ENCODE data around the gene PPP1R14B.
A peak's percentile ranks its signal among the peaks of the same experiment; 100 is the strongest.

The PPP1R14B gene

DNA sequence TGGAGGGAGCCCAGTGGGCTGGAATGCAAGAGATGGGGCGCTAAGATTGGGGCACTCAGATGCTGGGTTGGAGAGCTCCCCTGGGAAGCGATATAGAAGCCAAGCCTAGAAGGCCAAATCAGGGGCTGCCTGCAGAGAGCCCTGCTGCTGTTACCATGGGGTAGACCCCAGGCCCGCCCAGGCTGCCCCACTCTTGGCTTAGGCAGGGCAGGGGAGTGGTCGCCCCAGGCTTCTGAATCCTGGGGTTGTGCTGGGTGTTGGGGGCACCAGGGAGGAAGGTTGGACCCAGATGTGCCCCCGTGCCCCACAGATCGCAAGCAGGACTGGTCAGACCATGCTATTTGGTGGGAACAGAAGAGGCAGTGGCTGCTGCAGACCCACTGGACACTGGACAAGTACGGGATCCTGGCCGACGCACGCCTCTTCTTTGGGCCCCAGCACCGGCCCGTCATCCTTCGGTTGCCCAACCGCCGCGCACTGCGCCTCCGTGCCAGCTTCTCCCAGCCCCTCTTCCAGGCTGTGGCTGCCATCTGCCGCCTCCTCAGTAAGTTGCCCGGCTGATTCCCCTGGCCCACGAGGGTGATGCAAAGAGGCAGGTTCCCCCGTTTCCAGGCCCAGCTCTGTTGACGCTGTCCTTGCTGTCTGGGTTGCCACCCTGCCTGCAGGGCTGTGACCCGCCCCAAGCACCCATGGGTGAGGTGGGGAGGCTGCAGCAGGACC, 36.3 kb downstream of the PPP1R14B start:
- DNase-seq (ENCODE audit: low read depth in 3 of 3), result no peak

DNA sequence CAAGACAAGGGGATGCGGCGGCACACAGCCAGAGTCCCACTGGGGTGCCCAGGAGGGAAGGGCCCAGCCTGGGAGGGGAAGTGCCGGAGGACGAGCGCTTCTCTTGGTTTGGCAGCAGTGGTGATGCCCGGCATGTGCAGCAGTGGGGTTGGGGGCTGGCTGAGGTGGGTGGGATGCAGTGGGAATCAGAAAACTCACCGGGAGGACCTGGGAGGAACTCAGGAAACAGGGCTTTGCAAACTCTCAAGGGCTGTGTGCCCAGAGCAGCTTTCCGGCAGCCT, 37.2 kb downstream of the PPP1R14B start:
- DNase-seq (ENCODE audit: low read depth in 3 of 3), result no peak

DNA sequence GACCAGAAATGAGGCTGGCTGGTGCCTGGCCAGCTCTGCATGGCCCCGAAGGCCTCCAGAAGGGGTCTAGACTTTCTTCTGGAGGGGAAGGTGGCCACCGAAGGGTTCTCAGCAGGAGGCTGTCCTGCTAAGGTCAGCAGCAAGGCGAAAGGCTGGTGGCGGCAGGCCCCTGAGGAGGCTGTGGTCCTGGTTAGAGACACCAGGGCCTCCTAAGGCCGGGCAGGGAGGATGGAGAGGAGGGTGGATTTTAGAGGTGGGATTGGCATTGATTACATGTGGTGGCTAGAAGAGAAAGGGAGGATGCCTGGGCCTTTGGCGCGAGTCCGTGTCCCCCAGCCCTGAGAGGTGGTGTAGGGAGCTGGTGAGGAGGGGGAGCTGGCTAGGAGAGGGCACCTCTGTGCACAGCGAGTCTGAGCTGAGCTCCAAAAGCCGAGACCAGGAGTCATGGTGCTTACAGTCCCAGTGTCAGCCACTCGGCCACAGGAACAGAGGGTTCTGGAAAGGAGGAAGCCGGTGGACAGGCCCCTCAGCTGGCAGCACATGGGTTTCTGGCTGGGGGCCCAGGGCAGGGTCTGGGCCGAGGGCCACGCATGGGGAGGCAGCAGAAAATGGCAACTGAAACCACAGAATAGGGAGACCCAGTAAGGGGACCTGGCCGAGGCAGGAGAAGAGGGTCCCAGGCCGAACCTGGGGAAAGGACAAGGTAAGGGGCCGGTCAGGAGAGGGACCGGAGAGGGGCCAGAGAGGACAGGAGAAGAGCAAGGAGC, 37.8 kb downstream of the PPP1R14B start:
- no peak for DNase-seq (ENCODE audit: low read depth in 3 of 3)

DNA sequence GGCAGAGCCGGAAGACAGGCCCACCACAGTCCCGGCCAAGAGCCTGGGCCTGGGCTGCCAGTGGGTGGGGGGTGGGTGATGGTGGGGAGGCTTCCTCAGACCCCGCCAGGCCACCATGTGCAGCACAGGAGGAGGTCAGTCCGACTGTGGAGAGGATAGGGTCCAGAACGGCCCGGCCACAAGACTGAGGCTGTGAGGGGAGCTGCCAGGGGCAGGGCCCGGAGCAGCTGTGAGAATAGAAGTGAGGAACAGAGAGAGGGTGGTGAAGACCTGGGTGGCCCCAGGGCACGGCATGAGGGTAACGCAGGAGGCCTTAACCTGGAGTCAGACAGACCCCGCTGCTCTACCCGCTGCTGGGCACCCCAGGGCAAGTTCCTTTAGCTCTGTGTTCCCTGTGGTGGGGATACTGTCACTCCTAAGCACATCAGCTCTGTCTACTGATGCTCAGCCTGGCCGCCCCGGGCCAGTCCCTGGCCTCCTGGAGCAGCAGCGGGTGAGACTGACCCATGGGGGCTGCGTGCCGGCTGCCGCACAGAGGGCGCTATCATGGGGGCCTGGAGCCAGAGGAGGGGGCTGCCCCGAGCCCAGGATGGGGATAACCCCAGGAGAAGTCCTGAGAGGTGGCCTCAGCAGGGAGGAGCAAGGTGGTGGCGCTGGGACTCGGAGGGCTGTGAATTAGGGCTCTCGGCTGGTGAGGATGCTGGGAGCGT, 38.5 kb downstream of the PPP1R14B start:
- DNase-seq (ENCODE audit: low read depth in 3 of 3), result no peak

DNA sequence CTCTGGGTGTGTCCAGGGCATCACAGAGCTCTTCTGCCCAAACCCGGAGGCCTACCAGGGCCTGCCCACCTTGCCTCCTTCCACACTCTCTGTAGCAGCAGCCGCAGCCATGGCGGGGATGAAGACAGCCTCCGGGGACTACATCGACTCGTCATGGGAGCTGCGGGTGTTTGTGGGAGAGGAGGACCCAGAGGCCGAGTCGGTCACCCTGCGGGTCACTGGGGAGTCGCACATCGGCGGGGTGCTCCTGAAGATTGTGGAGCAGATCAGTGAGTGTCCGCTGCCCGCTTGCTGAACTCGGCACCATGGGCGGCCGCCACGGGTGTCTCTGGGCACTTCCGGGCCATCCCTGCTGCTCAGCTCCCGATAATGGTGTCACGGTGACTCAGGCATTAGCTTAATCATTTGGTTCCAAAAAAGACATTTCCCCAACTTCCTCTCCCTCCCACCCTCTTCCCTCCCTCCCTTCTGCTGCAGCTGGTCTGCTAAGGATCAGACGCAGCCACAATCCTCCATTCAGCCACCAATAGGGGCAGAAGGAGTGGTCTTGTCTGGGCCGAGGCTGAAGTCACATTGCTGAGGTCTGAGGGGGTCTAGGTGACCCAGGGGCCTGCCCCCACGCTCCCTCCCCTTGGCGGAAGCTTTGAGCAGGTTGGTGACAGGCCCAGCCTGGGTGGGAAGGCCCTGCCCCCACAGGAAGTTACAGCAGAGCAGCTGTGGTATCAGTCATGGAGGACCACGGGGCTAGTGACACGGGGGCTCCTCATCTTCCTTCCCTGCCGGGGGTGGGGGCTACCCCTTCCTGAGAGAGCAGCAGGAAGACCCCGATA, 39.3 kb downstream of the PPP1R14B start:
- DNase-seq (ENCODE audit: low read depth in 3 of 3), result peak in 2 of 3 donors; percentile 77 to 79

DNA sequence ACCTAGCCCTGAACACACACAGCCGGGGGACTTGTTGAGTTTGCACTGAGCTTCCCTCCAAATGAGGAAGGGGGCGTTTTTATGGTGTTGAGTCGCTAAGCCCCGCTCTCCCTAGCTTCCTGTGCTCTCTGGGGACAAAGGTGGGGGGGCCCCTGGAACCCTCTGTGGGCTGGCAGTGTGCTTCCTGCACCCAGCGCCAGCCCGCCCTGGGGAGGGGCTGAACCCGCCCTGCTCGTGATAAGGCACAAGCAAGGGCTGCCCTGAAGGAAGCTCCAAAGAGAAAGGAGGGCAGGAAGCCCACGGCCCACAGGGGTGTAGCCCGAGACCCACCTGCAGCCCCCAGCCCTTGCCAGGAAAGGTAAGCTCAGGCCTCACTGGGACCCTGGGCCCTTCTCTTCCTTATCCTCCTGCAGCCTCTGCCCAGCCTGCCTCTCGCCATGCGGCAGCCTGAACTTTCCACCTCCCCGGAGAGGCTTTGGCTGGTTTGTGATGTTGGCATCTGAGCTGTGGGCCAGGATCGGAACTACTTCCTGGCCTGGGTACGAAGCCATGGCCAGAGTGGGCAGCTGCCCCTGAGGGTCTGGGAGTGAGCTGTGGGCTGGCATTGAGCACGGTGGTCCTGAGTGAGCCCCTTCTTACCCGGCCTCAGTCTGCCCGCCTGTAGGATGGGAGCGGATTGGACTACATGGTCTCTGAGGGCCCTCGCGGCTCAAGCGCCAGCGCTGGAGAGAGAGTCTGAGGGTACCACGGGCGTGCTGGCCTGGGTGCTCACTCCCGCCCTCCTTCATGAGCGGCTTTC, 40.1 kb downstream of the PPP1R14B start, which contains the start of gene FERMT3:
Gene FERMT3, plus strand, starts transcription at position 265 of the 799 bp plus-strand sequence. CDS start 644 bp downstream, outside the sequence.
- DNase-seq (ENCODE audit: low read depth in 3 of 3), result peak in 2 of 3 donors; percentile 67 to 70

DNA sequence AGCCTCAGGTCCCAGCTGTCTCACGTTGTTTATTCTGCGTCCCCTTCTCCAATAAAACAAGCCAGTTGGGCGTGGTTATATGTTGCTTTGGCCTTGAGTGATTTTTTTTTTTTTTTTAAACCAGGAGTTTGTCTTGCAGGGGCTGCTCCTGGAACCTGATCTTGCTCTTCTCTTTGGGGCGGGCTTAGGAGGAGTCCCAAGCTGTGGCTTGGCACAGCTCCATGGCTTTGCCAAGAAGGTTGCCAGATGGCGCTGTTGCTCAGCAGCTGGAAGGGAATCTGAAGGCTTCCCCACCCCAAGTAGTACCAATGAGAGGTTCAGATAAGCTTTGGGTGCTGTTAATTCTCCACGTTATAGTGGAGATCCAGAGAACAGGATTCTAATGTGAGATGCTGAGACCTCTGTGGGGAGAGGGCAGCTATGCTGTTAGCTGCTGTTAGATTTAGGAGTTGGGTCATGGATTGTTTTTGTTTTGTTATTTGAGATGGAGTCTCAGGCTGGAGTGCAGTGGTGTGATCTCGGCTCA, 42.2 kb downstream of the PPP1R14B start:
- no peak for DNase-seq (ENCODE audit: low read depth in 3 of 3)

DNA sequence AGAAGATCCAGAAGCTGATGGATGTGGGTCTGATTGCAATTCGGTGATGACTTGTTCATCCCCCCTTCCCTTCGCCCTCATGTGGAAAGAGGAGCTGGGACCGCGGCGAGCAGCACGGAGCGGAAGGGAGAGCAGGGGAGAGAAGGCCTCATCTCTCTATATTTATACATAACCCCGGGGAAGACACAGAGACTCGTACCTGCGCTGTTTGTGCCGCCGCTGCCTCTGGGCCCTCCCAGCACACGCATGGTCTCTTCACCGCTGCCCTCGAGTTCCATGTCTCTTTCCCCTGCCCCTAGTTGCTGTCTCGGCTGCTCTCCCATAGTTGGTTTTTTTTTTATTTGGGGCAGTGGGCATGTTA, 42.7 kb downstream of the PPP1R14B start:
- DNase-seq (ENCODE audit: low read depth in 3 of 3), result no peak

DNA sequence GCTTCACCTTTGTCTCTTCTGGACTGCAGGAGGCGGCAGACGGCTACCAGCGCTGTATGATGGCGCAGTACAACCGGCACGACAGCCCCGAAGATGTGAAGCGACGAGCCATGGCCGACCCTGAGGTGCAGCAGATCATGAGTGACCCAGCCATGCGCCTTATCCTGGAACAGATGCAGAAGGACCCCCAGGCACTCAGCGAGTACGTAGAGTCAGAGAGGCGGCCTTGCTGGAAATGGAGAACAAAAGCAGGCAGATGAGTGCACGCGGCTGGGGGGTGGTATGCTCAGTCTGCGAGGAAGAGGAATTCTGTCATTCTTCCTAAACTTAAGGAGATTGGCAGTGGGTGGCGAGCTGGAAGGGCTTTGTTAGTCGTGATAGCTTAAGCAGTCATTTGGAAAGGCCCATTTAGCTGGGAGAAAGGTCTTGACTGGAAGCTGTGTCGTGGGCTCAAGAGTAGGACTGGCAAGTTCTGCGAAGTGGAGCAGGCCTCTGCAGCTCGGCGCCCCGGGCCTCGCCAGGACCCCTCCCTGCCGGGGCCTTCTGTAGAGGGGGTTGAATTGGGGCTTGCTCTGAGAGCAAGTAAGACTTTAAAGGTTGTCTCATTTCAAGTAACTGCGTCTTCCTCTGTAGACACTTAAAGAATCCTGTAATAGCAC, 43.2 kb downstream of the PPP1R14B start:
- DNase-seq (ENCODE audit: low read depth in 3 of 3), result no peak

DNA sequence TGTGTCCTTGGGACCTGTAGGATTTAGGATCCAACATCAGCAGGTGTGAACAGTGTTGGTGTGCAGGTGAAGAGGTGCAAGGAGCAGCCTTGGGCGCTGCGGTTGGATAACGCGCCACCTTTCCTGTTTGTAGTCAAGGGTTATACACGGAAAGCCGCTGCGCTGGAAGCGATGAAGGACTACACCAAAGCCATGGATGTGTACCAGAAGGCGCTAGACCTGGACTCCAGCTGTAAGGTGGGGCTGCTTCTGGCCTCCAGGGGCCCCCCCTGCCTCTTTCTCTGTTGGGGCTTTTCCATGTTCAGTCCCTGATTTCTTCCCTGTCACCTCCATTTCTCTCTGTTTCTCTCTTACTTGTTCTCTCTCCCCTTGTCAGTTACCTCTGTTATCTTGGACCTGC, 43.8 kb downstream of the PPP1R14B start:
- DNase-seq (ENCODE audit: low read depth in 3 of 3), result no peak

DNA sequence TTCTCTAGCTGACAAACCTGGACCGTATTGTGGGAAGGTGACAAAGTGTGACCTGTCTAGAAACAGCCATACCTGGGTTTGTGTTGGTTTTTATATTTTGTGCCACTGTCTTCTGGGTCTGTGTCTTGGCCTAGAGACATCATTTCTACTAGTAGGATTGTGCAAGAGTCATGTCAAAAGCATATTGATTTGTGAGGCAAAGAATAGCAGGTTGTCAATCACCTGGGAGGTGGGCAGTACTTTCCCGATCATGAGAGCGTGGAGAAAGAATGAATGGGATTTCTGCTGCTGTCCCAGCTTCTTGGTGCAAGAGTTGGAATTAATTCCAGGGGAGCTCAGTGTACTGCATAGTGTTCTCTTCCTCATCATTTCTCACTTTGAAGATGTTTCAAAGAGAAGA, 45.2 kb downstream of the PPP1R14B start:
- no peak for DNase-seq (ENCODE audit: low read depth in 3 of 3)

DNA sequence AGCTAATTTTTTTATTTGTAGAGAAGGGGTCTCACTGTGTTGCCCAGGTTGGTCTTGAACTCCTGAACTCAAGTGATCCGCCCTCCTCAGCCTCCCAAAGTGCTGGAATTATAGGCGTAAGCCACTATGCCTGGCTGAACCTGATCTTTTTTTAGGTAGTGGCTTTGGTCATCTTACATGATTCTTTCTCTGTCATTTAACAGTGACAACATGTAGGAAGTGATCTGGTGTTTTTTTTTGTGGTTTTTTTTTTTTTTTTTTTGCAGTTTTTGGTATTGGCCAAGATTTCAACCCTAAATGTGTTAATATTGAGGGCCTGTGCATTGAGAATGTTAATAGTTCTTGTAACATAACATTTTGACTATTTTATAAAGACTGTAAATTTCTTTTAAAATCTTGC, 48.2 kb downstream of the PPP1R14B start:
- DNase-seq (ENCODE audit: low read depth in 3 of 3), result no peak

DNA sequence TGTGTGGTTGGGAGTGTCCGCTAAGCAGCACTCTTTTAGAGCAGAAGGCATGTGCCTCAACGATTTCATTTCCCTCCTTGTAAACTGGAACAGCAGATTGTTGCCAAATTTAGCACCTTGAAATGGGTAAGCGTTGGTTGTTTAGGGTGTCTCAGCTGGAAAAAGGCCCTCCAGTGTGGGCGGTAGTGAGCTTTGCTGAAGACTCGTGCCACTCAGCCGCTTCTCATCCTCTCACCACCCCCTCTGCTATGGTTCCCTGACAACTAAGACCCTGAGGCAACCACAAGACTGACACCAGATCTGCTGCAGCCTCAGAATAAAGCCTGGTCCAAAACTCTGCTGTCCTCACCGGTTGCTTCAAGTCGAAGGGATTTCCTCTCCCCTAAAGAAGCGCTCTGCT, 50.1 kb downstream of the PPP1R14B start:
- no peak for DNase-seq (ENCODE audit: low read depth in 3 of 3)
